Muscle of back (tissue), 11 donors: ENCODE results near the gene ARHGAP44. TPM values are rescaled to one million over a fixed set of nuclear protein-coding genes. Genes with fewer than 3 reads are reported as not detected.
"Not testable (repeated sequence)": the region's sequence is repeated elsewhere in the genome, so short reads cannot be mapped to it uniquely, and the experiment has no call there.

ENCODE experiments used
- DNase-seq, 3 donors: peaks; one replicate each; pipeline versions ENCODE4 v3.0.0 to v3.0.0-alpha.2; 2013
- polyA plus RNA-seq, 10 donors: library from polyadenylated mRNA; unstranded; fragments of 120-200 nt; gene quantifications; one replicate each; pipeline ENCODE4 v1.2.1, GENCODE V29; 2013; ENCODE audit not compliant: insufficient read length in 10 of 10

ARHGAP44 gene
- polyA plus RNA-seq, 10 donors, result 4.0 to 7.1 (median 4.9) TPM

DNA sequence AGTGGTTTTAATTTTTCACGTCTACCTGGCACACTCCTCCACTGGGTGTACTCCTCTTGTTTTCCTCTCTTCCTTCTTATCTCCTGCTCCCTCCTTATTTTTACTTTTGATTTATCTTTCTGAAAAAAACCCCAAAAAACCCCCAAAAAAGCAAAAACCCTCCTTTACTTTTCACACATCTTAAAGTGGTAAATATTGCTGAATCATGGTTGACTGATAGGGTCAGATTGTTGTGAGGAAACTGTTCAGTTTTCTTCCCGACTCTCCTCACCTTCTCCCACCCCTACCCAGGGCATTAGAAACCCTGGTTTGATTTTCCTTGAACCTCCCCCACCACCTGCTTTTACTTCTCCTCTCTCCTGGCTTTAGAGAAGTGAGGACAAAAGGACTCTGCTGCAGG, 25.4 kb downstream of the ARHGAP44 start:
- no peak for DNase-seq

- DNase-seq, result no peak
Observed at GRCh38 chr17:12815642-12816141, 26.4 kb downstream of the ARHGAP44 start.

DNA sequence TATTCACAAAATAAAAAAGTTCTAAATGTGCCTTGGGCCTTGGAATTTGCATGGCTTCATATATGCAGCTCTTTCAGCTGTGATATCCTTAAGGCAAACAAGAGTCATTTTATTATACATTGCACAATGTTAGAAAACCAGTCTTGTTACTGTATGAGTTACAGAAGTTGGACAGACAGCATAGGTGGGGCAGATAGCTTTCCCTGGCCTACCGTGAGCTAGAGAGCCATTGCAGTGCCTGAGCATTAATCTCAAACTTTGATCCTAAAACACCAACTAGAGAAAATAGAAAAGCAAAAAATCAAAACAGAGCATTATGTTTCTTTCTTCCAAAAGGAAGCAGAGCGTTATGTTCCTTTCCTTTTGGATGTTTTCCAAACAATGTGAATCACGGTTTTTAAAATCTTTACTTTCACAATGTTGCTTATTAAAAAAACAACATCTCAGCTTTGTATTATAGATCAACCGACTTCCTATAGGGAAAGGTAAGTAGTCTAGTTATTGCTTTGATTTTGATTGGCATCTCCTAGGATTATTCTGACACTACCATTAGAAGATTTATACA, 32.2 kb downstream of the ARHGAP44 start:
- peak in 1 of 3 donors; percentile 19 for DNase-seq

GRCh38 chr17:12826431-12826830, 37.1 kb downstream of the ARHGAP44 start:
- peak in 1 of 3 donors; percentile 22 for DNase-seq

DNA sequence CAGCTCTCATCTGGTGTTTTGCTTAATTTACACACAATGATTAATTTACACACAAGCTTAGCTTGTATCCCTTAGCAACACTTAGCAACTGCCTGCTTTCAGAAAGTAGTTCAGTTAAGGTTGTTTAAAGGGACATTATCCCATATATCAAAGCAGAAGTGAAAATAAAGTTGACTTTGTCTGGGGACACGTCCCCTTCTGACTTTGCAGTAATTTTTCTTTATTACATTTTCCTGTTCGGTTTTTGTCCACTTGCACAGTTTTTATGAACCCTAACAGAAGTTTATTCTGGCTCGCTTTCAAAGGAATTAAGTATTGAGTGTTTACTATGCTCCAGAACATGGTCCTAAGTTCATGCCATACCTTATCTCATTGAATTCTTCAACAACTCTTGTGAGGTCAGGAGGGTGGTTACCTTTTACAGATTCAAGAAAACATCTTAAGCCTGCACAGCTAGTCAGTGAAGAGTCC, 41.5 kb downstream of the ARHGAP44 start:
- DNase-seq, result no peak

DNA sequence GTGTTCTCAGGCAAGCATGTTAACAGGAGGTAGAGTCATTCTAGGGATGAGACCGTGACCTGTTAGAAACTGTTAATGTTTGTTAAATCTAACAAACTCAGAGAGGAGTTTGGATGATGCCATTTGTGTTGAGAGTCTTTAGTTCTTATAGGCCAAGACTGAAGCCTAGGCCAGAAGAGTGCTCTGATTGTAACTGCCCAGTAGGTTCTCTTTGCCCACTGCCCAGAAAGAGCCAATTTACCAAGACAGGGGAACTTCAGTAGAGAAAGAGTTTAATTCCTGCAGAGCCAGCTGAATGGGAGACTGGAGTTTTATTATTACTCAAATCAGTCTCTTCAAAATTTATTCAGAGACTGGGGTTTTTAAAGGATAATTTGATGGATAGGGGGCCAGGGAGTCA, 42.5 kb downstream of the ARHGAP44 start:
- no peak for DNase-seq

GRCh38 chr17:12839042-12839441, 49.7 kb downstream of the ARHGAP44 start:
- peak in 1 of 3 donors; percentile 14 for DNase-seq

- DNase-seq, result no peak
Observed at GRCh38 chr17:12842936-12843335, 53.6 kb downstream of the ARHGAP44 start.

GRCh38 chr17:12850996-12851395, 61.7 kb downstream of the ARHGAP44 start:
- no peak for DNase-seq

- DNase-seq, result no peak
Observed at GRCh38 chr17:12851901-12852435, 62.7 kb downstream of the ARHGAP44 start.

- DNase-seq, result no peak
Observed at GRCh38 chr17:12853921-12854320, 64.6 kb downstream of the ARHGAP44 start.

- DNase-seq, result no peak
Observed at GRCh38 chr17:12856416-12856815, 67.1 kb downstream of the ARHGAP44 start.

DNA sequence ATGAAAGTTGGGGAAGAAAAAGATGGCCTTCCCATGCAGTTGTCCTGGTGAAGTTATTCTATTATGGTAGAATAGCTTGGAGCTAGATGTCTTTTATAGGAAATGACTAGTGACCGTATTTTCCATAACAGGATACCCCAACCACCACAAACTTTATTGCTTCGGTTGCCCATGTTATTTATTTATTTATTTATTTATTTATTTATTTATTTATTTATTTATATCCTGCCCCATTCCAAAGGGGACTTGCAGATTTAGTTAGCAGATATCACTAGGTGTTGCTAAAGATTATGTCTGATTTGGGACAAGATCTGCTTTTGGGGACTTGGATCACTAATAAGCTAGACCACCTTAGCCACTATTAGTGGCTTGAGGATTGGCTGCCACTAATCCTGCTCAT, 68.3 kb downstream of the ARHGAP44 start:
- DNase-seq, result no peak

DNA sequence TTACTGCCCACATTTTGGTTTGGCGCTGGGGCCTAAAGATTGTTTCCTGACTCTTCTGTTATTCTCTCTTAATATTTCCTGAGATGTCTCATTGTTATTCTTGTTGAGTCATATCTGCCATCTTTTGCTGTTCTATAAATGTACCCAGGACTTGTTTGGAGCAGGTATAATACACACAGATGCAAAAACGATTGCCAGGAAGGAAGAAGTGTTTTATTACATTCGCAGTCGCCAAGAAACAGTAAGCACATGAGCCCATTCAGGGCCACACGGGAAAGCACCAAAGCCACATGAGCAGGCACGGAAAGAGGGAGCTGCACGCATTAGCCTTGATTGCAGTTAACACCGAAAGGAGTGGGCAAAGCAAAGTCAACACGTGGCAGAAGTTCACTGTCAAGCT, 70.2 kb downstream of the ARHGAP44 start:
- no peak for DNase-seq

GRCh38 chr17:12865769-12866168, 76.5 kb downstream of the ARHGAP44 start:
- no peak for DNase-seq

GRCh38 chr17:12866244-12866643, 76.9 kb downstream of the ARHGAP44 start:
- DNase-seq, result no peak

DNA sequence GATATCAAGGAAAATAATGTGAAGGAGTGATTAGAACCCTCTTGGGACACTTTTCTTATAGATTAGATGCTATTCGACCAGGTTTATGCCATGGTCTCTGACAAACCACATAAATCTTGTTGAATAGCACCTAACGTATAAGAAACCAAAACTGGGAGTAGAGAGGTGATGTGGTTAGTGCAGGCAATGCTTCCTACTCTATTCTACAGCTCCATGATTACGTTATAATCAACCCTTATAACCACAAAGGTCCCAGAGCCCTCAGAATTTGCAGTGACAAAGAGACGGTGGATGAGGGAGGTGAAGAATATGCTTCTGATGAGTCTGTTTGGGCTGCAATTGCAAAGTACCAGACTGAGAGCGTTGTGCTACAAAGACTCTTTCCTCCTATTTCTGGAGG, 78.4 kb downstream of the ARHGAP44 start:
- no peak for DNase-seq

DNA sequence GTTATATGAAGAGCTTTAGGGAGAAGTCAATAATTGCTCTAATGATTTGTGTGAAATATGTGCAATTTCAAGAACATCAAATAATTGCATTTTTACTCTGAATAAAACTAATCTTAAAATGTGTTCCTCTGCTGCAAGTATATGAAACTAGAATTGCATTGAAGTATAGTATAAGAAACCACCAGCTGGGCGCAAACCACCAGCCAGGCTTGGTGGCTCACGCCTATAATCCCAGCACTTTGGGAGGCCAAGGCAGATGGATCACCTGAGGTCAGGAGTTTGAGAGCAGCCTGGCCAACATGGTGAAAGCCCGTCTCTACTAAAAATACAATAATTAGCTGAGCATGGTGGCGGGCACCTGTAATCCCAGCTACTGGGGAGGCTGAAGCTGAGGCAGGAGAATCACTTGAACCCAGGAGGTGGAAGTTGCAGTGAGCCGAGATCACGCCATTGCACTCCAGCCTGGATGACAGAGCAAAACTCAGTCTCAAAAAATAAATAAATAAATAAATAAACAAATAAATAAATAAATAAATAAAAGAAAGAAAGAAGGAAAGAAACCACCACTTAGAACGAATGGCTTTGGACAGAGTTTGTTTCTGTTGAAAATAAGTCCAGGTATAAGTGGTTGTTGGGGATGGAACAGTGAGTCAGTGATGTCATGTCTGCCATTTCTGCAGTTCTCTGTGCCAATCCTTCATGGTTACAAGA, 84.3 kb downstream of the ARHGAP44 start:
- not testable (repeated sequence) for DNase-seq

DNA sequence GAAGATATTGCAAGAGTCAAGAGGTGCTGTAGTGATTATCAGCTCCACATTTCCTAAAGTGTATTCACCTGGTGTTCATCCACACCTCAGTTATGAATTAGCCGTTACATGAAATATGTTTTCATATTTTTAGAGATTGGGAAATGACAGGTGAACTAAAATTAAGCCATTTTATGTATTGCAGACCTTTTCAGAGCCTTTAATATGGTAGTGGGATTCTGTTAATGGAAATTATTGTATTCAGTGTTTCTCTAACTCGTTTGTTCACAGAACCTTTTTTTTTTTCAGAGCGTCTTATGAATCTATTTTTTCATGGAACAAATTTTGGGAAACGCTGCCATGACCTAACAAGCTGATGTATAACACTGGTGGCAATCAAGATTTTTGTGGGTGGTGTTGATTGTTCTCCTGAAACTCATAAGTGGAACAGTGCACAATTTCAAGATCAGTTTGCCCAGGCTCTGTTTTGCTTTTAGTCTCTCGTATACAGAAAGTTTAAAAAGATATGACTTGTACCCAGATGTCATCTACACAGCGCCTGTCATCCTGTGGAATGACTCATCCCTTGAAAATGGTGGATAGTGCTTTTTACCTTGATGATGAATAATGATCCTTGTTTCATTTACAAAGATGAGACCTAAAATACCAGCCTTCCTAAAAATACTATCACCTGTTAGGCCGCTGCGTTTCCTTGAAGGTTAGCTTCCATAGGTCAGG, 88.8 kb downstream of the ARHGAP44 start:
- DNase-seq, result no peak

- not testable (repeated sequence) for DNase-seq
Observed at GRCh38 chr17:12879096-12879495, 89.8 kb downstream of the ARHGAP44 start.

- DNase-seq, result no peak
Observed at GRCh38 chr17:12883472-12883871, 94.2 kb downstream of the ARHGAP44 start.

GRCh38 chr17:12887088-12887487, 97.8 kb downstream of the ARHGAP44 start:
- DNase-seq, result no peak
